IMR-90 (cell line): ENCODE measurements around the gene DSCAML1.

Source experiments
- POLR2A ChIP-seq: IDR thresholded peaks from 2 replicates; pipeline ENCODE4 v1.6.1; 2012; ENCODE audit warnings: mild to moderate bottlenecking, low read depth, low read length
- RAD21 ChIP-seq: IDR thresholded peaks from 2 replicates; pipeline ENCODE4 v1.6.1; 2012; ENCODE audit warnings: low read length, improper control_type of control experiment
- TF ChIP-seq, protein P1 (sequence below): conservative IDR thresholded peaks from 2 replicates; pipeline ENCODE4 v1.5.1; 2012; ENCODE audit warnings: mild to moderate bottlenecking, low read depth, low read length, improper control_type of control experiment

DNA sequence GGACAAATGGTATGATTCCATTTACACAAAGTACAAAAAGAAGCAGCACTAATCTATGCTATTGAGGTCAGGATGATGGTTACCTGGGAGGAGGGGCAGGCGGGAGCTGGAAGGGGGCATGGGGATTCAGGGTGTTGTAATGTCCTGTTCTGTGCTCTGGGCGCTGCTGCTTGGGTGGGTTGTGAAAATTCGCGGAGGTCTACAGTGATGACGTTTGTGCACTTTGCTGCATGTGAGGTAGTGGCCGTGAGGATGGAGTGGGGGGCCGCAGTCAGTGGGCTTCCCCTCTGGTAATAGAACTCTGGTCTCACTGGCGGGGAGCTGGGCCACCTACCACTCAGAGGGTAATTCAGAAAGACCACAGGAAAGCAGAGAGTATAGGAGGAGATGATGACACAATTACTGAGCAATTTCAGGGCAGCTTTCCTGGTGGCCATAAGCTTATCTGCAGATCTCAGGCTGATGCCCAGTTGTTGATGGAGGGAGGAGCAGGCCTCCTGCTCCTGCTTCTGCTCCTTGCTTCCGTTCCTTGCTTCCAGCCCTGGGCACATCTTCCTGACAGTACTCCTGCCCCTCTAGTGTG lies 347.8 kb downstream of the DSCAML1 start:
- TF ChIP-seq, protein P1, sequence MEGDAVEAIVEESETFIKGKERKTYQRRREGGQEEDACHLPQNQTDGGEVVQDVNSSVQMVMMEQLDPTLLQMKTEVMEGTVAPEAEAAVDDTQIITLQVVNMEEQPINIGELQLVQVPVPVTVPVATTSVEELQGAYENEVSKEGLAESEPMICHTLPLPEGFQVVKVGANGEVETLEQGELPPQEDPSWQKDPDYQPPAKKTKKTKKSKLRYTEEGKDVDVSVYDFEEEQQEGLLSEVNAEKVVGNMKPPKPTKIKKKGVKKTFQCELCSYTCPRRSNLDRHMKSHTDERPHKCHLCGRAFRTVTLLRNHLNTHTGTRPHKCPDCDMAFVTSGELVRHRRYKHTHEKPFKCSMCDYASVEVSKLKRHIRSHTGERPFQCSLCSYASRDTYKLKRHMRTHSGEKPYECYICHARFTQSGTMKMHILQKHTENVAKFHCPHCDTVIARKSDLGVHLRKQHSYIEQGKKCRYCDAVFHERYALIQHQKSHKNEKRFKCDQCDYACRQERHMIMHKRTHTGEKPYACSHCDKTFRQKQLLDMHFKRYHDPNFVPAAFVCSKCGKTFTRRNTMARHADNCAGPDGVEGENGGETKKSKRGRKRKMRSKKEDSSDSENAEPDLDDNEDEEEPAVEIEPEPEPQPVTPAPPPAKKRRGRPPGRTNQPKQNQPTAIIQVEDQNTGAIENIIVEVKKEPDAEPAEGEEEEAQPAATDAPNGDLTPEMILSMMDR: no peak
- TF ChIP-seq POLR2A (no peak), RAD21 (no peak)
